ENCODE results near the gene ITGB5.

- TF ChIP-seq, protein P1, sequence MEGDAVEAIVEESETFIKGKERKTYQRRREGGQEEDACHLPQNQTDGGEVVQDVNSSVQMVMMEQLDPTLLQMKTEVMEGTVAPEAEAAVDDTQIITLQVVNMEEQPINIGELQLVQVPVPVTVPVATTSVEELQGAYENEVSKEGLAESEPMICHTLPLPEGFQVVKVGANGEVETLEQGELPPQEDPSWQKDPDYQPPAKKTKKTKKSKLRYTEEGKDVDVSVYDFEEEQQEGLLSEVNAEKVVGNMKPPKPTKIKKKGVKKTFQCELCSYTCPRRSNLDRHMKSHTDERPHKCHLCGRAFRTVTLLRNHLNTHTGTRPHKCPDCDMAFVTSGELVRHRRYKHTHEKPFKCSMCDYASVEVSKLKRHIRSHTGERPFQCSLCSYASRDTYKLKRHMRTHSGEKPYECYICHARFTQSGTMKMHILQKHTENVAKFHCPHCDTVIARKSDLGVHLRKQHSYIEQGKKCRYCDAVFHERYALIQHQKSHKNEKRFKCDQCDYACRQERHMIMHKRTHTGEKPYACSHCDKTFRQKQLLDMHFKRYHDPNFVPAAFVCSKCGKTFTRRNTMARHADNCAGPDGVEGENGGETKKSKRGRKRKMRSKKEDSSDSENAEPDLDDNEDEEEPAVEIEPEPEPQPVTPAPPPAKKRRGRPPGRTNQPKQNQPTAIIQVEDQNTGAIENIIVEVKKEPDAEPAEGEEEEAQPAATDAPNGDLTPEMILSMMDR (IDR thresholded peaks at IDR 0.05) = no peak
- no peak for TF ChIP-seq POLR2A (IDR thresholded peaks at IDR 0.05)
Observed at GRCh38 chr3:124840331-124840730, 46.8 kb downstream of the ITGB5 start.
